Measurements from ENCODE around the gene KANSL1L.

KANSL1L gene

GRCh38 chr2:210038078-210038477 lies 133.1 kb downstream of the KANSL1L start:
- Histone ChIP-seq H3K4me3 (ENCODE audit: low read length) (no peak overlapping the region), H3K36me3 (replicated peaks; ENCODE audit: low read depth, low read length) (no peaks in the 10 kb centered on the region), H2AFZ (ENCODE audit: low read depth, low read length) (no peak overlapping the region), H3K9ac (ENCODE audit: low read length) (no peak overlapping the region), H3K9me3 (ENCODE audit: insufficient read depth, low read length) (no peaks in the 10 kb centered on the region), H3K4me1 (ENCODE audit: low read length) (no peaks in the 10 kb centered on the region), H4K20me1 (ENCODE audit: insufficient read depth, low read length) (no peaks in the 10 kb centered on the region), H3K4me2 (ENCODE audit: low read length) (no peak overlapping the region), H3K79me2 (ENCODE audit: low read length) (no peaks in the 10 kb centered on the region), H3K27me3 (ENCODE audit: low read depth, low read length) (no peaks in the 10 kb centered on the region), H3K27ac (ENCODE audit: low read length) (no peak overlapping the region)
- TF ChIP-seq EZH2phosphoT487 (IDR thresholded peaks at IDR 0.05; ENCODE audit: low read depth) = no peak
- no peak for TF ChIP-seq CTCF (IDR thresholded peaks at IDR 0.05; ENCODE audit: low read depth, low read length)

GRCh38 chr2:210035679-210036078 lies 135.5 kb downstream of the KANSL1L start:
- no peak overlapping the region for H3K4me2 ChIP-seq (ENCODE audit: low read length)
- H3K4me1 ChIP-seq (ENCODE audit: low read length) = no peaks in the 10 kb centered on the region
- H3K36me3 ChIP-seq (replicated peaks; ENCODE audit: low read depth, low read length) = no peaks in the 10 kb centered on the region
- TF ChIP-seq EZH2phosphoT487 (IDR thresholded peaks at IDR 0.05; ENCODE audit: low read depth) = no peak
- no peak for TF ChIP-seq CTCF (IDR thresholded peaks at IDR 0.05; ENCODE audit: low read depth, low read length)
- no peak overlapping the region for H3K4me3 ChIP-seq (ENCODE audit: low read length)
- no peaks in the 10 kb centered on the region for H3K79me2 ChIP-seq (ENCODE audit: low read length)
- no peak overlapping the region for H2AFZ ChIP-seq (ENCODE audit: low read depth, low read length)
- H3K9ac ChIP-seq (ENCODE audit: low read length) = no peak overlapping the region
- H3K27me3 ChIP-seq (ENCODE audit: low read depth, low read length) = no peaks in the 10 kb centered on the region
- H3K9me3 ChIP-seq (ENCODE audit: insufficient read depth, low read length) = no peaks in the 10 kb centered on the region
- no peak overlapping the region for H3K27ac ChIP-seq (ENCODE audit: low read length)
- H4K20me1 ChIP-seq (ENCODE audit: insufficient read depth, low read length) = no peaks in the 10 kb centered on the region

GRCh38 chr2:210034087-210034683 lies 137.0 kb downstream of the KANSL1L start:
- no peaks in the 10 kb centered on the region for H3K79me2 ChIP-seq (ENCODE audit: low read length)
- TF ChIP-seq CTCF (IDR thresholded peaks at IDR 0.05; ENCODE audit: low read depth, low read length) (no peak), EZH2phosphoT487 (IDR thresholded peaks at IDR 0.05; ENCODE audit: low read depth) (no peak)
- H4K20me1 ChIP-seq (ENCODE audit: insufficient read depth, low read length) = no peaks in the 10 kb centered on the region
- no peak overlapping the region for H2AFZ ChIP-seq (ENCODE audit: low read depth, low read length)
- no peak overlapping the region for H3K4me3 ChIP-seq (ENCODE audit: low read length)
- no peaks in the 10 kb centered on the region for H3K27me3 ChIP-seq (ENCODE audit: low read depth, low read length)
- no peaks in the 10 kb centered on the region for H3K36me3 ChIP-seq (replicated peaks; ENCODE audit: low read depth, low read length)
- H3K9me3 ChIP-seq (ENCODE audit: insufficient read depth, low read length) = no peaks in the 10 kb centered on the region
- H3K4me2 ChIP-seq (ENCODE audit: low read length) = no peak overlapping the region
- H3K4me1 ChIP-seq (ENCODE audit: low read length) = no peaks in the 10 kb centered on the region
- H3K9ac ChIP-seq (ENCODE audit: low read length) = no peak overlapping the region
- no peak overlapping the region for H3K27ac ChIP-seq (ENCODE audit: low read length)

- Histone ChIP-seq H3K4me3 (ENCODE audit: low read length) (no peak overlapping the region), H3K27me3 (ENCODE audit: low read depth, low read length) (no peaks in the 10 kb centered on the region), H3K36me3 (replicated peaks; ENCODE audit: low read depth, low read length) (peaks cover 30% of the 10 kb centered on the region), H3K4me1 (ENCODE audit: low read length) (no peaks in the 10 kb centered on the region), H3K4me2 (ENCODE audit: low read length) (no peak overlapping the region), H2AFZ (ENCODE audit: low read depth, low read length) (no peak overlapping the region), H3K9ac (ENCODE audit: low read length) (no peak overlapping the region), H3K27ac (ENCODE audit: low read length) (no peak overlapping the region), H3K9me3 (ENCODE audit: insufficient read depth, low read length) (no peaks in the 10 kb centered on the region), H4K20me1 (ENCODE audit: insufficient read depth, low read length) (no peaks in the 10 kb centered on the region), H3K79me2 (ENCODE audit: low read length) (no peaks in the 10 kb centered on the region)
- TF ChIP-seq CTCF (IDR thresholded peaks at IDR 0.05; ENCODE audit: low read depth, low read length) = no peak
- TF ChIP-seq EZH2phosphoT487 (IDR thresholded peaks at IDR 0.05; ENCODE audit: low read depth) = no peak
Measured at GRCh38 chr2:210028178-210028577, 143.0 kb downstream of the KANSL1L start.
